Endothelial cell of umbilical vein (primary cell): ENCODE measurements around the gene NECTIN4. TPM values are rescaled to one million over a fixed set of nuclear protein-coding genes. Genes with fewer than 3 reads are reported as not detected.

Experiments used
- Bru-seq: library from RNA; stranded (reverse); fragments of 400-500 nt; gene quantifications from one replicate; lab custom pipeline; 2021; lab: Mats Ljungman, UMichigan
- BruChase-seq, 2 experiments: library from RNA; stranded (reverse); fragments of 400-500 nt; gene quantifications; one replicate each; lab custom pipeline; 2021; lab: Mats Ljungman, UMichigan
- BruUV-seq: library from RNA; stranded (reverse); fragments of 400-500 nt; replicated peaks from 2 replicates; lab custom pipeline; 2021; lab: Mats Ljungman, UMichigan
- CTCF ChIA-PET: fragments of 300-600, 350-600 bp; sonication (Branson Sonifier 250); formaldehyde crosslinking; loops from one replicate; lab custom pipeline; 2021; ENCODE audit warnings: antibody characterized with exemption, inconsistent platforms; lab: Charles Lee
- POLR2A ChIA-PET: fragments of 300-600, 350-600 bp; sonication (Branson Sonifier 250); formaldehyde crosslinking; loops from one replicate; lab custom pipeline; 2021; ENCODE audit warnings: antibody characterized with exemption, inconsistent platforms; lab: Charles Lee
- DNase-seq: peaks from one replicate; pipeline ENCODE4 v3.0.0-alpha.2; 2011; ENCODE audit warnings: low read depth, low spot score
- FAIRE-seq: peaks from 2 replicates; lab custom pipeline; 2011; peaks lifted over from hg19 to GRCh38; lab: Jason Lieb, UNC
- H2AFZ ChIP-seq: 2 replicates; pipeline ENCODE4 v1.6.0; 2012; ENCODE audit warnings: low read depth, low read length, control low read depth, inconsistent platforms
- H3K27ac ChIP-seq: 2 replicates; pipeline ENCODE4 v1.5.1; 2011; ENCODE audit warnings: low read depth, mild to moderate bottlenecking, control low read depth, low read length, moderate library complexity; ENCODE audit not compliant: insufficient read depth
- H3K27me3 ChIP-seq, 2 experiments: 2 replicates each; pipeline versions ENCODE4 v1.6.0 to v1.6.1; 2011; ENCODE audit warnings: low read length in 2 of 2, mixed read lengths in 1 of 2; ENCODE audit not compliant: control insufficient read depth in 2 of 2, insufficient read depth in 2 of 2
- H3K36me3 ChIP-seq, 2 experiments: 2 replicates in 1 of 2; 3 replicates in 1 of 2; pipeline ENCODE4 v1.5.1; 2011; ENCODE audit warnings: low read length in 2 of 2, mild to moderate bottlenecking in 1 of 2, moderate library complexity in 1 of 2; ENCODE audit not compliant: control insufficient read depth in 2 of 2, insufficient read depth in 2 of 2; ENCODE audit errors: extremely low read depth in 1 of 2
- H3K4me1 ChIP-seq: 3 replicates; pipeline ENCODE4 v1.5.1; 2011; ENCODE audit warnings: mild to moderate bottlenecking, low read length; ENCODE audit not compliant: control insufficient read depth, insufficient read depth; ENCODE audit errors: extremely low read depth
- H3K4me2 ChIP-seq: 2 replicates; pipeline ENCODE4 v1.6.1; 2011; ENCODE audit warnings: low read length, control low read depth, mixed read lengths; ENCODE audit not compliant: insufficient read depth
- H3K4me3 ChIP-seq, 3 experiments: fragments of 200-600 bp in 1 of 3; sonication (generic), shearing (Covaris generic) in 1 of 3; replicated peaks in 1 of 3; 2 replicates each; pipeline ENCODE4 v1.5.1; 2011 to 2016; ENCODE audit warnings: control low read depth in 3 of 3, low read length in 3 of 3, mild to moderate bottlenecking in 2 of 3, inconsistent platforms in 1 of 3, low read depth in 1 of 3, moderate library complexity in 1 of 3; ENCODE audit not compliant: insufficient read depth in 1 of 3
- H3K79me2 ChIP-seq: 2 replicates; pipeline ENCODE4 v1.6.0; 2012; ENCODE audit warnings: low read length, inconsistent platforms; ENCODE audit not compliant: control insufficient read depth, insufficient read depth
- H3K9ac ChIP-seq: replicated peaks from 2 replicates; pipeline ENCODE3; 2011; ENCODE audit warnings: low read length, control low read depth; ENCODE audit not compliant: insufficient read depth; ENCODE audit errors: extremely low read depth
- H3K9me1 ChIP-seq: replicated peaks from 3 replicates; pipeline ENCODE4 v1.6.0; 2011; ENCODE audit warnings: mild to moderate bottlenecking, low read length; ENCODE audit not compliant: control insufficient read depth, insufficient read depth; ENCODE audit errors: extremely low read depth
- H3K9me3 ChIP-seq: replicated peaks from 2 replicates; pipeline ENCODE4 v1.5.1; 2012; ENCODE audit warnings: low read length, inconsistent platforms; ENCODE audit not compliant: control insufficient read depth, insufficient read depth
- H4K20me1 ChIP-seq: replicated peaks from 2 replicates; pipeline ENCODE3; 2011; ENCODE audit warnings: mild to moderate bottlenecking, low read length; ENCODE audit not compliant: control insufficient read depth, insufficient read depth; ENCODE audit errors: extremely low read depth
- EZH2 ChIP-seq: IDR thresholded peaks from 2 replicates; pipeline ENCODE4 v1.6.1; 2012; ENCODE audit warnings: borderline replicate concordance, low read depth, mild to moderate bottlenecking, moderate library complexity, low read length, inconsistent platforms; ENCODE audit not compliant: severe bottlenecking
- FOS ChIP-seq: IDR thresholded peaks from 2 replicates; pipeline ENCODE4 v1.6.1; 2011; ENCODE audit warnings: mild to moderate bottlenecking, low read length, moderate library complexity, borderline replicate concordance; ENCODE audit not compliant: insufficient read depth
- JUN ChIP-seq: IDR thresholded peaks from 2 replicates; pipeline ENCODE4 v1.6.1; 2011; ENCODE audit warnings: borderline replicate concordance, low read depth; ENCODE audit not compliant: insufficient read length, insufficient read depth
- MYC ChIP-seq: IDR thresholded peaks from one replicate; pipeline ENCODE4 v1.6.1; 2011; ENCODE audit warnings: mild to moderate bottlenecking, low read depth, low read length
- POLR2AphosphoS5 ChIP-seq: IDR thresholded peaks from 2 replicates; pipeline ENCODE4 v1.6.1; 2012; ENCODE audit warnings: low read depth, mild to moderate bottlenecking, control low read depth, low read length, moderate library complexity; ENCODE audit not compliant: insufficient read depth
- dilution Hi-C: fragments of 300-500 bp; cut with MboI; formaldehyde crosslinking; loops from one replicate; pipeline ENCODE4 v1.15.0; 2019; ENCODE audit warnings: low sequenced_read_pairs; ENCODE audit not compliant: extremely low pct_ligation_motif_present
- intact Hi-C: fragments of 100-400 bp; cut with micrococcal nuclease; formaldehyde crosslinking; loops from one replicate; pipeline ENCODE4 v1.10.0; 2022
- long read RNA-seq: library from polyadenylated mRNA; stranded (forward); transcript quantifications from one replicate; pipeline ENCODE4 v2.0.0, GENCODE V29; 2021
- polyA minus RNA-seq, 3 experiments: library from RNA; depleted of rRNA, polyadenylated mRNA; stranded (reverse); fragments of >200 nt; gene quantifications; 1 replicate in 1 of 3; 2 replicates in 2 of 3; pipeline ENCODE4 v1.2.3, GENCODE V29; 2011
- polyA plus RNA-seq, 4 experiments: library from polyadenylated mRNA; depleted of rRNA in 3 of 4; stranded (reverse) in 3 of 4; unstranded in 1 of 4; fragments of >200 nt; gene quantifications; 2 replicates each; pipeline versions ENCODE4 v1.2.1 to v1.2.3, GENCODE V29; 2011 to 2012; ENCODE audit warnings: missing spikeins in 1 of 4
- total RNA-seq: library from RNA; stranded (reverse); gene quantifications from 2 replicates; pipeline ENCODE4 v1.2.3, GENCODE V29; 2021

The NECTIN4 gene
- total RNA-seq (0.37 and 0.58 TPM in 2 replicates), polyA plus RNA-seq (0.15 and 0.29 TPM in 2 replicates), polyA minus RNA-seq (0.11 TPM in 1 of 2 replicates, not detected in the other), Bru-seq, nascent RNA (percentile 12 among the genes with signal in this experiment), BruChase-seq, experiment 1, labeled RNA remaining after a 6-hour chase (percentile 16 among the genes with signal in this experiment), BruChase-seq, experiment 2, labeled RNA remaining after a 2-hour chase (percentile 19 among the genes with signal in this experiment)
- 0.13 and 0.15 TPM in 2 replicates for polyA plus RNA-seq (2011; cell fraction: cytosol; rRNA removed)
- polyA plus RNA-seq (2011; cell fraction: nucleus; rRNA removed): 0.20 and 0.29 TPM in 2 replicates
- not detected in 2 replicates for polyA plus RNA-seq (2012)
- polyA minus RNA-seq (2011; cell fraction: cytosol; rRNA and poly(A)+ RNA removed): not detected
- polyA minus RNA-seq (2011; cell fraction: nucleus; rRNA and poly(A)+ RNA removed): not detected in 2 replicates
- long read RNA-seq: 0 reads

GRCh38 chr1:161089251-161089924 is at the start of gene NECTIN4:
TSS of gene NECTIN4 (minus strand) at chr1:161089558. CDS start at chr1:161089296, 262 bp downstream.
- no peak within 1 kb of the TSS for H3K4me2 ChIP-seq
- BruUV-seq: no TSS peak

GRCh38 chr1:161138431-161138830 is 49.1 kb upstream of the NECTIN4 start:
- intact Hi-C loops (loop anchor here (2.0 kb wide), 1 partner anchor 94 kb away; the partner anchor contains the start of gene USF1), dilution Hi-C loops (no loop called here)
- BruUV-seq: no TSS peak
- H3K9me3 ChIP-seq: no peaks in the 10 kb centered on the region
- no peak overlapping the region for H2AFZ ChIP-seq
- H3K9me1 ChIP-seq: no peaks in the 10 kb centered on the region
- H3K4me2 ChIP-seq: no peak overlapping the region
- CTCF ChIA-PET: interaction anchor here (1.0 to 5.4 kb wide), 10 partner anchors 9 to 303 kb away, joined by 3 to 51 read pairs (median 6); partner anchors contain the start of gene KLHDC9
- no peaks in the 10 kb centered on the region for H4K20me1 ChIP-seq
- H3K4me1 ChIP-seq: peaks cover 5% of the 10 kb centered on the region
- H3K4me3 ChIP-seq: no peak overlapping the region
- no peaks in the 10 kb centered on the region for H3K36me3 ChIP-seq
- no peak overlapping the region for H3K9ac ChIP-seq
- FAIRE-seq: no peak
- no peak overlapping the region for H3K27ac ChIP-seq
- TF ChIP-seq POLR2AphosphoS5 (no peak), FOS (no peak), MYC (no peak)
- POLR2A ChIA-PET: interaction anchor here (0.6 kb wide), 1 partner anchor 34 kb away, joined by 4 read pairs; no protein-coding TSS in a partner anchor
- DNase-seq: no peak
- H3K79me2 ChIP-seq: peaks cover 13% of the 10 kb centered on the region
- no peaks in the 10 kb centered on the region for H3K27me3 ChIP-seq

More at GRCh38 chr1:161089251-161089924, at the start of gene NECTIN4:
- intact Hi-C loops (no loop called here), dilution Hi-C loops (no loop called here)
- no peak for FAIRE-seq
- Histone ChIP-seq H3K9me3 (no peaks in the 10 kb centered on the region), H3K4me1 (no peaks in the 10 kb centered on the region), H3K36me3 (no peaks in the 10 kb centered on the region), H3K9ac (no peak within 1 kb of the TSS), H3K4me3 (no peak within 1 kb of the TSS), H4K20me1 (no peaks in the 10 kb centered on the region), H3K79me2 (no peaks in the 10 kb centered on the region), H2AFZ (no peak within 1 kb of the TSS), H3K27me3 (no peaks in the 10 kb centered on the region), H3K9me1 (no peaks in the 10 kb centered on the region), H3K27ac (no peak within 1 kb of the TSS)
- ChIA-PET POLR2A (no interaction called here), CTCF (interaction anchor here (2.1 kb wide), 1 partner anchor 92 kb away, joined by 6 read pairs; no protein-coding TSS in a partner anchor)
- DNase-seq: no peak
- TF ChIP-seq EZH2 (no peak), JUN (no peak), FOS (no peak)
